Measurements from ENCODE around the gene AGPAT4.

The AGPAT4 gene

GRCh38 chr6:161110028-161110779 lies 163.7 kb downstream of the AGPAT4 start:
- Histone ChIP-seq H3K79me2 (ENCODE audit: control insufficient read depth, low read length) (no peaks in the 10 kb centered on the region), H3F3A (ENCODE audit: control insufficient read depth, insufficient read depth) (no peaks in the 10 kb centered on the region), H3K9me2 (replicated peaks; ENCODE audit: control insufficient read depth, low read length) (no peaks in the 10 kb centered on the region), H3K36me3 (ENCODE audit: control insufficient read depth, low read length) (peaks cover 87% of the 10 kb centered on the region), H3K9me3 (ENCODE audit: control insufficient read depth, insufficient read depth, low read length) (no peaks in the 10 kb centered on the region), H3K4me2 (ENCODE audit: low read length) (no peak overlapping the region), H4K20me1 (ENCODE audit: control insufficient read depth, insufficient read depth, low read depth, low read length) (no peaks in the 10 kb centered on the region), H3K4me1 (ENCODE audit: control insufficient read depth, low read length) (no peaks in the 10 kb centered on the region), H3K4me3 (ENCODE audit: low read length) (no peak overlapping the region), H3K27ac (ENCODE audit: low read depth, low read length) (no peak overlapping the region), H3K27me3 (ENCODE audit: control insufficient read depth, low read length) (no peaks in the 10 kb centered on the region)
- TF ChIP-seq EZH2phosphoT487 (IDR thresholded peaks at IDR 0.05; ENCODE audit: borderline replicate concordance, low read length): no peak
- no peak for TF ChIP-seq CTCF (IDR thresholded peaks at IDR 0.05; ENCODE audit: low read depth, low read length, poor library complexity, severe bottlenecking)

GRCh38 chr6:161109366-161109765 lies 164.5 kb downstream of the AGPAT4 start:
- Histone ChIP-seq H3K4me3 (ENCODE audit: low read length) (no peak overlapping the region), H3K36me3 (ENCODE audit: control insufficient read depth, low read length) (peaks cover 83% of the 10 kb centered on the region)

GRCh38 chr6:161108916-161109315 lies 164.9 kb downstream of the AGPAT4 start:
- H4K20me1 ChIP-seq (ENCODE audit: control insufficient read depth, insufficient read depth, low read depth, low read length): no peaks in the 10 kb centered on the region
- peaks cover 79% of the 10 kb centered on the region for H3K36me3 ChIP-seq (ENCODE audit: control insufficient read depth, low read length)
- no peak overlapping the region for H3K4me2 ChIP-seq (ENCODE audit: low read length)
- TF ChIP-seq CTCF (IDR thresholded peaks at IDR 0.05; ENCODE audit: low read depth, low read length, poor library complexity, severe bottlenecking): no peak
- no peak for TF ChIP-seq EZH2phosphoT487 (IDR thresholded peaks at IDR 0.05; ENCODE audit: borderline replicate concordance, low read length)
- no peaks in the 10 kb centered on the region for H3F3A ChIP-seq (ENCODE audit: control insufficient read depth, insufficient read depth)
- H3K79me2 ChIP-seq (ENCODE audit: control insufficient read depth, low read length): no peaks in the 10 kb centered on the region
- no peaks in the 10 kb centered on the region for H3K9me3 ChIP-seq (ENCODE audit: control insufficient read depth, insufficient read depth, low read length)
- no peaks in the 10 kb centered on the region for H3K9me2 ChIP-seq (replicated peaks; ENCODE audit: control insufficient read depth, low read length)
- no peak overlapping the region for H3K27ac ChIP-seq (ENCODE audit: low read depth, low read length)
- H3K4me3 ChIP-seq (ENCODE audit: low read length): no peak overlapping the region
- H3K4me1 ChIP-seq (ENCODE audit: control insufficient read depth, low read length): no peaks in the 10 kb centered on the region
- H3K27me3 ChIP-seq (ENCODE audit: control insufficient read depth, low read length): no peaks in the 10 kb centered on the region

More at GRCh38 chr6:161109366-161109765, 164.5 kb downstream of the AGPAT4 start:
- H3K27ac ChIP-seq (ENCODE audit: low read depth, low read length): no peak overlapping the region
- no peaks in the 10 kb centered on the region for H3K79me2 ChIP-seq (ENCODE audit: control insufficient read depth, low read length)
- no peaks in the 10 kb centered on the region for H4K20me1 ChIP-seq (ENCODE audit: control insufficient read depth, insufficient read depth, low read depth, low read length)
- H3F3A ChIP-seq (ENCODE audit: control insufficient read depth, insufficient read depth): no peaks in the 10 kb centered on the region
- H3K9me2 ChIP-seq (replicated peaks; ENCODE audit: control insufficient read depth, low read length): no peaks in the 10 kb centered on the region
- no peaks in the 10 kb centered on the region for H3K9me3 ChIP-seq (ENCODE audit: control insufficient read depth, insufficient read depth, low read length)
- H3K4me1 ChIP-seq (ENCODE audit: control insufficient read depth, low read length): no peaks in the 10 kb centered on the region
- TF ChIP-seq CTCF (IDR thresholded peaks at IDR 0.05; ENCODE audit: low read depth, low read length, poor library complexity, severe bottlenecking) (no peak), EZH2phosphoT487 (IDR thresholded peaks at IDR 0.05; ENCODE audit: borderline replicate concordance, low read length) (no peak)
- H3K4me2 ChIP-seq (ENCODE audit: low read length): no peak overlapping the region
- H3K27me3 ChIP-seq (ENCODE audit: control insufficient read depth, low read length): no peaks in the 10 kb centered on the region

Measured in DOHH2 (cell line).